Stimulated activated CD8-positive, alpha-beta memory T cell treated with anti-CD3 and anti-CD28 coated beads, Interleukin-4, amount 100 ng/mL, for 1 hour (primary cell): ENCODE data around the gene ATXN7.

ENCODE experiments used
- DNase-seq, 2 donors: peaks; one replicate each; pipeline ENCODE4 v3.0.0-alpha.2; 2020; ENCODE audit warnings: low read depth in 2 of 2, low spot score in 1 of 2

The ATXN7 gene

DNA sequence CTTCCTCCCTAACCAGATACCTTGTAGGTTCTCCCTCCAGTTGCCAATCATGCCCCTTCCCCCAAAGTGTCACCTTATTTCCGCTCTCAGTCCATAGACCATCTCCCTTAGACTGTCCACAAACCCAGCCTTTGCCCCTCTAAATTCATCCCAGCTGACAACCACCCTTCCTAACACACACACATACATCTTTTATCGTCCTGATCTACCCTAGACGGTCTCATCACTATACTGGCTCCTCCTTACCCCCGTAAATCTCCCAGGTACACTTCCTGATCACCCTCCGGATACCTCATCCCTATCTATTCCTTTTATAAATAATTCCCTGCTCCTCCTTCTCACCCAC lies 890 bp upstream of the ATXN7 start:
- DNase-seq = no peak

DNA sequence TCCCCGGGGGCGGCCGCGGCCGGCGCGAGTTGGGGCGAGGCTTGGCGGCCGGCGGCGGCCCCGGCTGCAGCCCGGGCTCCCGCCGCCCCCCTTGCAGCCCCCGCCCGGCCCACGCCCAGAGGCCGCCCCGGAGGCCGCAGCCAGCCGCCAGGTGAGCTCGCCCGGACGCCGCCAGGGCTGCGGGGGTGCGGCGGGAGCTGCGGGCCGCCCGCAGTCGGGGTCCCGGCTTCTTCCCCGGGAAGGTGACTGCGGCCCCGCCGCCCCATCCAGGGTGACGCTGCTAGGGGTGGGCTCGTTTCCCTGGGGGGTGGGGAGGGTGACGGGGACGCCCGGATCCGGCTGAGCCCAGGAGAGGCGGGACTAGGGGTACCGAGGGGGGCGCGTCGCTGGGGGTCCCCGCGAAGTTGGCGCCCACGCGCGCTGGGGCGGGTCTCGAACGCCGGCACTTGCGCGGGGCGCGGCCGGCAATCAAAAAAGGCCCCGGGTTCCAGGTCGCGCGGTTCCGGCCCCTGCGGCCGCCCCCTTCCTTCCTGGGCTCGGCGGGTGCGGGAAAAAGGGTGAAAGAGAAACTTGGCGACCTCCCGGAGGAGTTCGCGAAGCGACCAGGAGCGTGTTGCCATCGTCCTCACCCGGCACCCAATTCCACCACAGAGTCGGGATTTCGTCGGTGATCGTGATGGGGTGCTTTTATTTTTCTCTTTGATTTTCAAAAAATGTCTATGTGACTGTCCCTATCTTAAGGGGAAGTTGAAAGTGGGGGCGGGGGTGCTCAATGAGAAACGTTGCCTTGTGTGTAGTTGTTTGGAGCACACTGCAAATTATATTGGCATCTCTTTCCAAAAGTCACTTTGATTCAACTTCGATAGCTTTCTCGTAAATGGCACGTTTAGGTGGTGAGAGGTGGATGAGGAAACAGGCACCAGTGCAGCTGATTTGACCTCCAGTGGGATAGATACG lies 619 bp downstream of the ATXN7 start:
- DNase-seq = peak; percentile 13 to 17

DNA sequence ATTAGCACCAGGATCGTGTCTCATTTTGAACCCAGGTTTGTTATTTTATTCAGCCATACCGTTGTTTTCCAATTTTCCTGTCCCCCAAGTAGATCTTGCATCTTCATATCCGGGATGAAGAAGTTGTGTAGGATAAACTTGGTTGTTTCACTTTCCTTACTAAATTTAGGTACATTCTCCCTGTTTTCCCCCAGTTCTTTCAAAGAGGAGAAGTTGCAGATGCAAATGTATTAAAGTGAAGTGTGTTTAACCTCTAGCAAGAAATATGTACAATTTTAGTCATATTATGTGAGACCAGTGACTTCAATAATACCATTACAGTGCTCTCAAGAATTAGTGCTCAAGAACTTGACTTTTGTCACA lies 1.3 kb downstream of the ATXN7 start:
- no peak for DNase-seq

DNA sequence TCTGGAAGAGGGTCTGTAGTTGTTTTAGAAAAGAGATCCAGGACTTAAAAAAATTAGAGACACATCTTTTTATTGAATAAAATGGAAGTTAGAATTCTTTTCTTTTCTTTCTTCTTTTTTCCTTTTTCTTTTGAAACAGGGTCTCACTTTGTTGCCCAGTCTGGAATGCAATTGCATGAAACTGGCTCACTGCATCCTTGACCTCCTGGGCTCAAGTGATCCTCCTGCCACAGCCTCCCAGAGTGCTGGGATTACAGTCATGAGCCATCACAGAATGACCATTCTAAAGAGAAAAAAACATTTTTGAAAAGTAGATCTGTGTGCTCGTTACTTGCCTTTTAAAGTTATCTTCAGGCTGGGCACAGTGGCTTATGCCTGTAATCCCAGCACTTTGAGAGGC lies 3.6 kb downstream of the ATXN7 start:
- no peak for DNase-seq

DNA sequence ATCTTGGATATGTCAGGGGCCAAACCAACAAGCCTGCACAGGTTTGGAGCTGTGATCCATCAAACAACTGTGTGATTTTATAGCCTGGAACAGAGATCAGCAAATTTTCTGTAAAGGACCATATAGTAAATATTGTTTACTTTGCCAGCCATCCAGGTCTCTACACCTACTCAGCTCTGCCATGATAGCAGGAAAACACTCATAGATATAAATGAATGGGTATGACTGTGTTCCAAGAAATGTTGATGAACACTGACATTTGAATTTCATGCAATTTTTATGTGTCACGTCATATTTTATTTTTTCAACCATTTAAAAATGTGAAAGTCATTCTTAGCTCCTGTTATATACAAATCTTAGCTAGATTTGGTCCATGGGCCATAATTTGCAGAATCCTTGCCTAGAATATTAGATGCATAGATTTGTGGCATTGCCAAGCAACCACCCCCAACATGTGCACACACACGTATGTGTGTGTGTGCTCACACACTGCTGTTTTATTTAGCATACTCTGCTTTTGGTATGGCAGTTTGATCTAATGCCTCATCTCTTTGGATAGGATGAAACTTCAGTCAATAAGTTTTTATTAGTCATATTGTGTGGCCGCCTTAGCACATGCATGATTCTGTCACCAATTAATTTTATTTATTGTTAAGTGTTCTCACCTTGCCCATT lies 6.4 kb downstream of the ATXN7 start:
- no peak for DNase-seq

DNA sequence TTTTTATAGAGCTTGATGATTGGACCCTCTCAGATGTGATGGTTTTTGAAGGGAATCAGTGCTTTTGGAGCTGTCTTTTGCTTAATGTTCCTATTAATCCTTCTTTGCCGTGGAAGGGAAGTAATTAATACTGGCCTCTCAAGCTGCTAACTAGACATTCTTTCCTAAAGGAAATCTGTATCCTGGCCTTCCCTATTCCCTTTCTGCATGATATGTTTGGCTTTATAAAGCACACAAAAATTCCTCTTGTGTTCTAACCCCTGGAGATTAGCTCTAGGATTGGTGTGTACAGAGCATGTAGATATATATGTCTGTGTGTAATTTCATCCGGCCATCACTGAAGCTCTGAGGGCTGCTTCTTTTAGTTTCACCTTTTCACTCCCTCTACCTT lies 6.9 kb downstream of the ATXN7 start:
- DNase-seq = no peak

DNA sequence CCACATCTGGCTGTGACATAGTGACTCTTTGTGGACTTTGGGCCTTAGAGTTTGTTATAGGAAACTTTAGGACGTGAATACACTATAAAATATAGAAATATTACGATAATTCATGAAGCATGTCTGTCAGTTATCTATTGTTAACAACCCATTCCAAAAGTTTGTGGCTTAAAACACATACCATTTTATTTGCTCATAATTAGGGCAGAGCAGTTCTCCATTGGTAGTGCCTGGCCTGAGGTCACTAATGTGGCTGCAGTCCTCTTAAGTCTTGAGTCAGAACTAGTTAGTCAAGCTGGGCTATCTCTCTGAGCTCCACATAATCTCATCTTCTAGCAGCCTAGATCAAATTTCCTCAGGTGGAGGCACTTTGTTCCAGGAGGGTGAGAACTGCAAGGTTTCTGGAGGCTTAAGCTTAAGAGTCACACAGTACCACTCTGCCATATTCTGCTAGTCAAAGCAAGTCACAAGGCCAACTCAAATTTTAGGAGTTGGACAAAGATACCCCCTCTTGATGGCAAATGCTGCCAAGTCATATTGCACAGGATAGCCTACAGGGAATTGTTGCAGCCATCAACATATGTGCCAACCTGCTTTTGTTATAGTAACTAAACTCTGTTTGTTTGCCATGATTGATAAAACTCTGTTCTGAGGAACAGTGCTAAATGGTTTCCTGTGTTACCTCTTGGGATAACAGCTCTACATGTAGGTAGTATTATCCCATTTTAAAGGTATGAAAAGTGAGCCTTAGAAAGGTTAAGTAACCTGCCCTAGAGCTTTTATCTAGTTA lies 8.7 kb downstream of the ATXN7 start:
- no peak for DNase-seq

DNA sequence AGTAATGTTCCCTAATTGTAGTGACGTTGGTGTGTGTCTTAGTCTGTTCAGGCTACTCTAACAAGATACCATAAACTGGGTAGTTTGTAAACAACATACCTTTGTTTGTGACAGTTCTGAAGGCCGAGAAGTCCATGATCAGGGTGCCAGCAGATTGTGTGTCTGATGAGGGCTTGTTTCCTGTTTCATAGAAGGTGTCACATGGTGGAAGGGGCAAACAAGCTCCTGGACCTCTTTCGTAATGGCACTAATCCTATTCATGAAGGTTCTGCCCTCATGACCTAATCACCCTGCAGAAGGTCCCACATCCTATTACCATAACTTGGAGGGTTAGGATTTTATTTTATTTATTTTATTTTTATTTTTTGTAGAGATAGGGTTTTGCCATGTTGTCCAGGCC lies 11.1 kb downstream of the ATXN7 start:
- no peak for DNase-seq

DNA sequence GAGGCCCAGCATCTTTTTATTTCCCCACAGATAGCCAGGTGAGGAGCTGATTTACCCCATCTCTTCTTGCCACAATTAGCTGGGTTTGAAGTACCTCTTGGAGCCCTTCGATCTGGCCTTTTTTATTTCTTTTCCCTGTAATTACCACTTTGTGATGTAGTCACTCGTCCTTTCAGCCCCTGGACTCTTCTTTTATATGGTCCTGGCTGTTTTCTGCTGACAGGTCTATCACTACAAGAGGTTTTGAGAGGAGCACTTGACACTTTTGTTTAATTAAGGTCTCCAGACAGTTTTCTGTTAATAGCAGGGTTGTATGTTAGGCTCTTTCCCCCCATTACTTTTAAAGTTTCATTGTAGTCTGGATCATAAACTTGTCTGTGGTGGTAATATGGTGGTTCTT lies 11.8 kb downstream of the ATXN7 start:
- no peak for DNase-seq

DNA sequence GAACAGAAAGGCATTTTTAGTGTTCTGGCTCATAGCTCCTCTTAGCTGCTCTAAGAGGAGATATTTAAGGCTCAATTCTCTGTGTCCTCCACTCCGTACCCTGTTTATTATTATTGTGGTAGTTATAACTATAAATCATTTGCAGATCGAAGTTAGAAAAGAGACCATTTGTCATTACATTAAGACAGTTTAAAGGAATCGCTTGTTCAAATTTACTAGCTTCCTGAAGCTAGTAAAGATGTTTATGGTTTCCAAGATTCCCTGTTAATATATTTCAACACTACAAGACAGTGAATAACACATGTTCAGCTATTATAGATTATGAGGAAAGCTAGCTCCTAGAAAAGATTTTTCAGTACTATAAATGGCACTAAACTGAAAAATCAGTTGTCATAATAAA lies 12.6 kb downstream of the ATXN7 start:
- no peak for DNase-seq

DNA sequence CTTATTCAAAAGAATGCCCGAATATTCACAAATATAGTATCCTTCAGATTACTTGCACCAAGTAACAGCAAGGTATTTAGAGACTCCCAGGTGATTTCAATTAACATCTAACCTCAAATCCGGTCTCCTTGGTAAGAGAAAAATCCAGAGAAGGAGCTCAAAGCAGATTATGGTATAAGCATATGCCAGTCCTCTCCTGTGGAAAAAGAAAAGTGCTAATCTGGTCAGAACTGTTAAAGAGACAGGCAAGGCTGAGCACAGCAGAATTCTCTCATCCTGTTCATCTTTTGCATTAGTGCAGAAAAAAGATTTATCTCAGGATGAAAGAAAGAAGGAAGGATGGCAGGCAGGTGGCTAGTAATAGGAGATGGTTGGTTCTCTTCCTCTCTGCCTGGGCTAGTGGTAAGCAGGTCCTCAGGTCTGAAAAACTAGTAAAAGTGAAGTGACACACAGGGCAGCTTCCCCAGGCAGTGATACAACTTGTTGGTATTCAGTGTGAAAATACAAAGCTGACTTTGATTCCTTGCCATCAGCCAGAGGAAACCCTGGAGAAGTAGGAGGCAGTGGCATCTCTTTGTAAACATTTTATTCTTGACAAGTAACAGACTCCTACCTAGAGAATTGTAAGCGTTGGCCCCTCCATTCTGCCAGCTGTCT lies 14.2 kb downstream of the ATXN7 start:
- DNase-seq = no peak

DNA sequence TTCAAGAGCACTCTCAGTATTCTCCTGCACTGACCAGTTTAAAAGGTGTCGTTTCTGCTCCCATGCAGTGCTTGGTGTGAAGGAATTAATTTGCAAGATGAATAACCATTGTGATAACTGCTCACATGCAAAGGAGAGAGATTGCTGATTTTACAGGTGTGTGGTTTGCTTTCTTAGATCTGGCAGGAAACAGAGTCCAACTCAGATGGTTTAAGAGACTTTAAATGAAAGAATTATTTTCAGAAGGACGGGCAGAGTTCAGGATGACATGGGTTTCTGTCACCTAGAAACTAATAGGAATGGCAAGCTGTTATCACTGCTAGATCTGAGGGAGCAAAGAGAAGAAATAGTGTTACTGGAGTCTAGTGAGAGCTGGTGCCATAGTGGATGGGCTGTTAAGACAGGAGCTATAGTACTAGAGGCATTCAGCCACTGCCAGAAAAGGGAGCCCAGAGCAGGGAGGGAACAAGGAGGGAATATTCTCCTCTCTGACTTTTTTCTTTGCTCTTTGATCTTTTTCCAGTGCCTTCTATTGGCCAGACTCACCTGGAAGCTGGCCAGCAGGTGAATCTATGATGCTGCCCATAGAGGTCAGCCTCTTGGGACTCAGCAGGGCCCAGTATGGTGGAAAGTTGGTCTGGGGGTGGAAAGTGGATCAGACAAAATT lies 14.9 kb downstream of the ATXN7 start:
- no peak for DNase-seq

DNA sequence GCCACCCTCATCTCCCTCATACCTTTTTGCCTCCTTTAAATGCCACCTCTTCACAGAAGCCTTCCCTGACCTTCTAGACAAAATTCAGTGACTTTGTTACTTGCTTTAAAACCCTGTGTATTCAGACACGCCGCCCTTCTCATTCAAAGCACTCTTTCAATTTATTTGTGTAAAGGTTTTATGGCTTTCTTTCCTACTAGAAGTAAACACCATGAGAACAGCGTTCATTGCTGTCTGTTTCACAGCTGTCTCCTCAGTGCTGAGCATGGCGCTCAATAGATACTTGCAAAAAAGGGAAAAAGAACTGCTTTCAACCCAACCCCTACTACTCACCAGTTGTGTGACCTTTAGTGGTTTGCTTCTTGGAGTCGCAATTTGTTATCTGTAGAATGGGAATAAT lies 17.0 kb downstream of the ATXN7 start:
- no peak for DNase-seq

DNA sequence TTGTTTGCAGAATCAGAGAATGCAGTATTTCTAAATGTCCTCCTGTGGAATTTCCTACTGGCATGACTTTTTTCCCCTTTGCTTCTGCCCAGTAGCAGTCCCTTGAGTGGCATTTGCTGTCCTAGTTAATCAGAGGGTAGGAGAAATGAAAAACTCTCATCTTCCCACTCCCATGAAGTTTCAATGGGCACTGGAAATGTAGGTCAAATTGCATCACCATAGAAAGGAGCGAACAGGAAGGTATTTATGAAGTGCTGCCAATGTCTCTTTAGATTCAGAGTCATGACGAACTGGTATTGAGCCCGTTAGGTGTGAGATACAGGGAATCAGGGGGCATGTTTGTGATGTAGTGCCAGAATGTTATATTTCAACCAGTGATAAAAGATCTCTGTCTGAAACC lies 23.2 kb downstream of the ATXN7 start:
- DNase-seq = no peak

DNA sequence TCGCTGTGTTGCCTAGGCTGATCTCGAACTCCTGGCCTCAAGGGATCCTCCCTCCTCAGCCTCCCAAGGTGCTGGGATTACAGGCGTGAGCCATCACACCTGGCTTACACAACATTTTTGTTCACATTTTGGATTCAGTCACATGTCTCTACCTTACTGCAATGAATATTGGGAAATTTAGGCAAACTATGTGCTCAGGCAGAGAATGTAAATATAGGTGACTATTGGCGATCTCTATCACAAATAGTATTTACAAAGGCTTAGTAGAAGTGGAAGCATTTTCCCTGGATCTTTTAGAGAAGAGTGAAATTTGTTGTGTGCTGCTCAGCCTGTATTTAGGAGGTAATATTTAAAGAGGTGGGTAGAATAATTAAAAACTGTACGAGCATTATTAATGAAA lies 27.9 kb downstream of the ATXN7 start:
- DNase-seq = no peak

DNA sequence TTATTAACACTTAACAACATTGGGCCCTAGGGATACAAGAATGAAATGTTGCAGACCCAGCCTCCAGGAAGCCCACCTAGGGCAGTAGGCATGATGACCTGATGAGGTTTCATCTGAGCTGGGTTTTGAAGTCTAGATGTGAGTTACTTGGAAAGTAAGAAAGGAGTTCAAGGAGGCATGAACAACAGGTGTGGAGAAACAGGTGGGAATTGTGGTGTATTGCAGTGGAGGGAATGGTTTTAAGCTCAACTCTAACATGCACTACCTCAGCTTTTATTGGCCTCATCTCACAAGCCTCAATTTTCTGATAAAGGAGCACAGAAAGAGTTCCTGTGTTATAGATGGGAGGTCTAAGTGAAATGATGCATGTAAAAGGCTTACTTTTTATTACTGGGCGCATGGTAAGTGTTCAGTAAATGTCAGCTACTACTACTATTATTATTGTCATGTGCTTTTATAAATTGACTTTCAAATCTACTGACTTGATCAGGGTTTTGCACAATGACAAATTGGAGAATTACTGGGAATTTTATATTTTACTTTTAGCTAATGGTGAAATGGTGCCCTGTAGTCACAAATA lies 29.2 kb downstream of the ATXN7 start:
- DNase-seq = no peak

DNA sequence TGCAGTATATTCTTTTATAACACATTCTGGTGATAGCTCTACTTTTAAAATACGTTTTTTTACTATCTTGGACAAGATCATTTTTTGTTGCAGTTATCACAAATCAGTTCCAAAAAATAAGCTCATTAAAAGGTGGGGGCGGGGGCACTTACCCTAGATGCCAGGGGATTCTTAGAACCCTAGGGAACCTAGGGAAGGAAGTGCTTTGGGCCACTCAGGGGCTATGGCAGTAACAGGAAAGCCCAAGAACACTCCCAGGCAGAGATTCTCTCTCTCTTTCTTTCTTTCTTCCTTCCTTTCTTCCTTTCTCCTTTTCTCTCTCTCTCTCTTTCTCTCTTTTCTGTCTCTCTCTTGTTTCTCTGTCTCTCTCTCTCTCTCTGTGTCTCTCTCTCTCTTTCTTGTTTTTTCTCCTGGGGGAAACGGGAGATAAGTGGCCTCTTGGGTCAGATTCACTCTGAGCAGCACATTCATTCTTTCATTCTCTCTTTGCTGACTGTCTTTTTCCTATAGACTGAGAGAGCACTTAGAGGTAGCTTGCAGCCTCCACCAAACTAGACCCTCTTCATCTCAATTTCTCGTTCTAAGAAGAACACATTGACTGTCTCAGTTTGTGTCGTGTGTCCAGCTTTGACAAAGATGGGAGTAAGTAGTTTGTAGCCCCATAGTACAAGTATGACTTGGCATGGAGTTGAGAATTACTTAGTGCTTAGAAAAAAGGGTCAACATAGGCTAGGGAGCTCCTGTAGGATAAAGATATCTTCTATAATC lies 31.9 kb downstream of the ATXN7 start:
- DNase-seq = no peak

DNA sequence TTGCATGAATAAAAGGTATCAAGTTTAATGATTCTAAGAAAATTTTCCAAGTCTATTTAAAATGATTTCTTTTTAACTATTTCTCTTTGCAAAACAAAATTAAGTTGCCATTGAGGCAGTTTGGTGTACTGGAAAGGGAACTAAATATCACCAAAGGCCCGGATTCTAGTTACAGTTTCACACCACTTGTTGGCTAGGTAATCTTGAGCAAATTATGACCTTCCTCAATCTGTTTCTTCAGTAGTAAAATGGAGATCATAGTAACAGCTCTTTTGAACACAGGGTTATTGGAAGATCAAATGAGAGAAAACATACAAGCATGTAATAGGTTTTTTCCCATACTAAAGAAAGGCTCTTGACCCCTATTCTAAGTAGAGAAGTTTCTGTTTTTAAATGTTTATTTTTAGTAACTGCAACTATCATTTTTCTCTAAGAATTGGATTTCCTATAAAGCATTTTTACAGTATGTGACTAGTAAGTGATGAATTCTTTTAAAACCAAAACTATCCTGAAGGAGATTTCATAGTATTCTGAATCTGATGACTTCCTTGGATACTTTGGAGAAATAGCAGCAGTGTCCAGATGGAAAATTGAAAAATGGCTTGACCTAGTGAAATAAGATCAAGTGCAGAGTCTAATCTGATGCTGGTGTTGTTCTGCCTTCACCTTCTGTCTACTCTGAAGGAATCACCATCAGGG lies 32.8 kb downstream of the ATXN7 start:
- no peak for DNase-seq

DNA sequence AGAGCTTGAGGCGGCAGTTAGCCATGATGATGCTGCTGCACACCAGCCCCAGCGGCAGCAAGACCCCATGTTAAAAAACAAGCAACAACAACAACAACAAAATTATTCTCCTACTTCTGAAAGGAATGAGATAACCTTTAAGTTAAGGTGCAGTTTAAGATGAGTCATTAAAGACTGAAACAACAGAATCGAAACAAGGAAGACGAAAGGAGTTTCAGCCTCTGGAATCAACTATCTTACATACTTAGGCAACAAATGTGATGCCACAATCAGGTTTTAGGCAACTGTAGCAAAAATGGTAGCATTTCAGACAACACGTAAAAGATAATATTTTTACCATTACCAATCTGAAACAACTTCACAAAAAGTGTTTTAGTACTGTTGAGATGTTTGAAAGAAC lies 36.3 kb downstream of the ATXN7 start:
- no peak for DNase-seq
